Amygdala (tissue), 56 donors: ENCODE data around the gene TRUB1.
"Not testable (repeated sequence)": the region's sequence is repeated elsewhere in the genome, so short reads cannot be mapped to it uniquely, and the experiment has no call there.

Experiments
- DNase-seq, 56 donors: peaks; one replicate each; lab custom pipeline; 2025; lab: John Stamatoyannopoulos, UW

TRUB1 gene

GRCh38 chr10:114923551-114923950 is 14.4 kb upstream of the TRUB1 start:
- no peak for DNase-seq

- DNase-seq, result no peak
These were observed 12.1 kb upstream of the TRUB1 start for GRCh38 chr10:114925587-114926586.

GRCh38 chr10:114928818-114929217 is 9.2 kb upstream of the TRUB1 start:
- DNase-seq, result no peak

GRCh38 chr10:114930320-114930719 is 7.7 kb upstream of the TRUB1 start:
- DNase-seq, result no peak

- DNase-seq, result no peak
These were observed 6.8 kb upstream of the TRUB1 start for GRCh38 chr10:114931072-114931679.

- DNase-seq, result no peak
These were observed 5.8 kb upstream of the TRUB1 start for GRCh38 chr10:114932225-114932624.

- no peak for DNase-seq
These were observed 5.0 kb upstream of the TRUB1 start for GRCh38 chr10:114932945-114933344.

GRCh38 chr10:114933588-114933987 is 4.4 kb upstream of the TRUB1 start:
- DNase-seq, result no peak

- not testable (repeated sequence) for DNase-seq
These were observed 4.0 kb upstream of the TRUB1 start for GRCh38 chr10:114933995-114934394.

- no peak for DNase-seq
These were observed 830 bp downstream of the TRUB1 start for GRCh38 chr10:114938856-114939193.

GRCh38 chr10:114940735-114941134 is 2.7 kb downstream of the TRUB1 start:
- DNase-seq, result no peak

- no peak for DNase-seq
These were observed 5.0 kb downstream of the TRUB1 start for GRCh38 chr10:114943000-114943399.

GRCh38 chr10:114953047-114953446 is 15.1 kb downstream of the TRUB1 start:
- no peak for DNase-seq

GRCh38 chr10:114955984-114956383 is 18.0 kb downstream of the TRUB1 start:
- no peak for DNase-seq

GRCh38 chr10:114956466-114956865 is 18.5 kb downstream of the TRUB1 start:
- DNase-seq, result no peak

GRCh38 chr10:114957122-114957521 is 19.1 kb downstream of the TRUB1 start:
- no peak for DNase-seq

- DNase-seq, result no peak
These were observed 19.7 kb downstream of the TRUB1 start for GRCh38 chr10:114957673-114958072.

GRCh38 chr10:114962441-114962840 is 24.4 kb downstream of the TRUB1 start:
- DNase-seq, result no peak

- DNase-seq, result no peak
These were observed 25.9 kb downstream of the TRUB1 start for GRCh38 chr10:114963908-114964307.

- no peak for DNase-seq
These were observed 29.1 kb downstream of the TRUB1 start for GRCh38 chr10:114967071-114967470.

GRCh38 chr10:114970515-114970914 is 32.5 kb downstream of the TRUB1 start:
- DNase-seq, result no peak

GRCh38 chr10:114973306-114973705 is 35.3 kb downstream of the TRUB1 start:
- DNase-seq, result no peak
